DND-41 (cell line): ENCODE data around the gene ZNF512B.
"Not testable (repeated sequence)": the region's sequence is repeated elsewhere in the genome, so short reads cannot be mapped to it uniquely, and the experiment has no call there.

Source experiments
- ATAC-seq: fragments of 200-7000 bp; cut with Tn5 transposase; 3 replicates; pipeline ENCODE4 v1.9.1; 2021; ENCODE audit warnings: low read depth; ENCODE audit not compliant: insufficient read depth
- DNase-seq: peaks from one replicate; pipeline ENCODE4 v3.0.0-alpha.2; 2020
- H2AFZ ChIP-seq: 2 replicates; pipeline ENCODE4 v1.6.0; 2012; ENCODE audit warnings: low read depth, low read length
- H3K27ac ChIP-seq: 2 replicates; pipeline ENCODE4 v1.5.1; 2012; ENCODE audit warnings: low read length, inconsistent platforms
- H3K27me3 ChIP-seq: fragments of 200-600 bp; sonication (generic); 2 replicates; pipeline ENCODE4 v1.6.0; 2012; ENCODE audit warnings: low read length, mild to moderate bottlenecking, inconsistent platforms; ENCODE audit not compliant: insufficient read depth, poor library complexity
- H3K36me3 ChIP-seq: 2 replicates; pipeline ENCODE4 v1.5.1; 2012; ENCODE audit warnings: low read length, inconsistent platforms; ENCODE audit not compliant: insufficient read depth
- H3K4me1 ChIP-seq: 2 replicates; pipeline ENCODE4 v1.5.1; 2012; ENCODE audit warnings: mild to moderate bottlenecking, low read length; ENCODE audit not compliant: insufficient read depth
- H3K4me2 ChIP-seq: 2 replicates; pipeline ENCODE4 v1.6.0; 2012; ENCODE audit warnings: mild to moderate bottlenecking, moderate library complexity, low read length, inconsistent platforms; ENCODE audit not compliant: insufficient read depth
- H3K4me3 ChIP-seq, 2 experiments: fragments of 200-600 bp in 1 of 2; shearing (Covaris generic) in 1 of 2; 2 replicates each; pipeline ENCODE4 v1.5.1; 2012 to 2016; ENCODE audit warnings: inconsistent platforms in 2 of 2, low read length in 2 of 2, mild to moderate bottlenecking in 2 of 2, low read depth in 1 of 2, moderate library complexity in 1 of 2
- H3K79me2 ChIP-seq: 2 replicates; pipeline ENCODE4 v1.6.0; 2012; ENCODE audit warnings: low read length, inconsistent platforms; ENCODE audit not compliant: insufficient read depth
- H3K9ac ChIP-seq: 2 replicates; pipeline ENCODE4 v1.6.0; 2012; ENCODE audit warnings: low read depth, mild to moderate bottlenecking, inconsistent platforms, low read length, moderate library complexity
- H3K9me3 ChIP-seq: 2 replicates; pipeline ENCODE4 v1.5.1; 2012; ENCODE audit warnings: low read length, moderate library complexity, mild to moderate bottlenecking, inconsistent platforms; ENCODE audit not compliant: insufficient read depth, severe bottlenecking
- H4K20me1 ChIP-seq: 2 replicates; pipeline ENCODE4 v1.6.0; 2012; ENCODE audit warnings: low read length; ENCODE audit not compliant: insufficient read depth
- EZH2 ChIP-seq: IDR thresholded peaks from 3 replicates; pipeline ENCODE4 v1.6.1; 2012; ENCODE audit warnings: borderline replicate concordance, low read depth, mild to moderate bottlenecking, moderate library complexity, low read length, inconsistent platforms; ENCODE audit not compliant: severe bottlenecking
- TF ChIP-seq, protein P1 (sequence below): IDR thresholded peaks from 2 replicates; pipeline ENCODE4 v1.5.1; 2012; ENCODE audit warnings: borderline replicate concordance, low read length, moderate library complexity, mild to moderate bottlenecking; ENCODE audit not compliant: poor library complexity, severe bottlenecking; ENCODE audit errors: extremely low read depth

ZNF512B gene

DNA sequence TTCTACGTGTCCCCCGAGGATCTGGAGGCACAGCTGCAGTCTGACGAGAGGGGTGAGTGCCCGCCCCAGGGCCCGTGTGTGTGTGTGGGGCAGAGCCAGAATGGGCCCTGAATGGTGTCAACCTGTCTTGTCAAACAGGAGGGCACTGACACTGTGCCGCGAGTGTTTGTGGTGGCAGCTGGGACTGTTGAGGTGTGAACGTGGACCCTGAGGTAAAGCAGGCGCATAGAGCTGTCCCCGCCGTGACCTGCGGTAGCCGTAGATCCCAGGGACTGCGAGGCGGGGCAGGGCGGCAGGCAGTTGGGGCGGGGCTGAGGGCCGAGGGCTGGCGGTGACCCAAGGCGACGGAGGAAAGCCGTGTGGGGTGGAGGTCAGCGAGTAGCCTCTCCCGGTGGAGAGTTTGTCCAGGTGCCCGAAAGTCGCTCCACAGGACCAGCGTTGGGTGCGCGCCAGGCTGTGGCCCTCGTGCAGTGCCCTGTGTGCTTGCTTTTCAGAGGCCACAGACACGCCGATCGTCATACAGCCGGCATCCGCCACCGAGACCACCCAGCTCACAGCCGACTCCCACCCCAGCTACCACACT, 38.7 kb downstream of the ZNF512B start:
- no peak overlapping the region for H3K4me2 ChIP-seq
- no peak overlapping the region for H2AFZ ChIP-seq
- no peak overlapping the region for H3K9ac ChIP-seq
- H4K20me1 ChIP-seq: peaks cover 69% of the 10 kb centered on the region
- H3K27me3 ChIP-seq: no peaks in the 10 kb centered on the region
- no peaks in the 10 kb centered on the region for H3K9me3 ChIP-seq
- DNase-seq: no peak
- H3K4me1 ChIP-seq: no peaks in the 10 kb centered on the region
- no peak overlapping the region for H3K4me3 ChIP-seq
- H3K79me2 ChIP-seq: peaks cover 41% of the 10 kb centered on the region
- ATAC-seq: no peak
- TF ChIP-seq EZH2: no peak
- TF ChIP-seq, protein P1, sequence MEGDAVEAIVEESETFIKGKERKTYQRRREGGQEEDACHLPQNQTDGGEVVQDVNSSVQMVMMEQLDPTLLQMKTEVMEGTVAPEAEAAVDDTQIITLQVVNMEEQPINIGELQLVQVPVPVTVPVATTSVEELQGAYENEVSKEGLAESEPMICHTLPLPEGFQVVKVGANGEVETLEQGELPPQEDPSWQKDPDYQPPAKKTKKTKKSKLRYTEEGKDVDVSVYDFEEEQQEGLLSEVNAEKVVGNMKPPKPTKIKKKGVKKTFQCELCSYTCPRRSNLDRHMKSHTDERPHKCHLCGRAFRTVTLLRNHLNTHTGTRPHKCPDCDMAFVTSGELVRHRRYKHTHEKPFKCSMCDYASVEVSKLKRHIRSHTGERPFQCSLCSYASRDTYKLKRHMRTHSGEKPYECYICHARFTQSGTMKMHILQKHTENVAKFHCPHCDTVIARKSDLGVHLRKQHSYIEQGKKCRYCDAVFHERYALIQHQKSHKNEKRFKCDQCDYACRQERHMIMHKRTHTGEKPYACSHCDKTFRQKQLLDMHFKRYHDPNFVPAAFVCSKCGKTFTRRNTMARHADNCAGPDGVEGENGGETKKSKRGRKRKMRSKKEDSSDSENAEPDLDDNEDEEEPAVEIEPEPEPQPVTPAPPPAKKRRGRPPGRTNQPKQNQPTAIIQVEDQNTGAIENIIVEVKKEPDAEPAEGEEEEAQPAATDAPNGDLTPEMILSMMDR: no peak
- no peak overlapping the region for H3K27ac ChIP-seq
- peaks cover 95% of the 10 kb centered on the region for H3K36me3 ChIP-seq

DNA sequence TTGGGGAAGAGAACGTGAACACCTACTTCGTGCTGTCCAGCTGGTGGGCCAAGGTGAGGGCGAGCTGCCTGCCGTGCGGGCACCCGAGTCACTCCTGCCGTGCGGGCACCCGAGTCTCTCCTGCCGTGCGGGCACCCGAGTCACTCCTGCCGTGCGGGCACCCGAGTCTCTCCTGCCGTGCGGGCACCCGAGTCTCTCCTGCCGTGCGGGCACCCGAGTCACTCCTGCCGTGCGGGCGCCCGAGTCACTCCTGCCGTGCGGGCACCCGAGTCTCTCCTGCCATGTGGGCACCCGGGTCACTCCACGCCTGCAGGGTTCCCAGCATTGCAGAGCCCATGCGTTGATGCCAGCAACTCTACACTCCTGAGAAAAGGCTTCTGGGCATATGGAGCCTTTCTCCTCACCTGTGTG, 40.3 kb downstream of the ZNF512B start:
- not testable (repeated sequence) for H3K4me1 ChIP-seq, H3K4me2 ChIP-seq, H3K9ac ChIP-seq, H3K27ac ChIP-seq, H3K4me3 ChIP-seq, H3K27me3 ChIP-seq, H2AFZ ChIP-seq, ATAC-seq, H3K9me3 ChIP-seq, DNase-seq
- Histone ChIP-seq H3K79me2 (peaks cover 42% of the 10 kb centered on the region), H4K20me1 (peaks cover 70% of the 10 kb centered on the region), H3K36me3 (peaks cover 80% of the 10 kb centered on the region)

DNA sequence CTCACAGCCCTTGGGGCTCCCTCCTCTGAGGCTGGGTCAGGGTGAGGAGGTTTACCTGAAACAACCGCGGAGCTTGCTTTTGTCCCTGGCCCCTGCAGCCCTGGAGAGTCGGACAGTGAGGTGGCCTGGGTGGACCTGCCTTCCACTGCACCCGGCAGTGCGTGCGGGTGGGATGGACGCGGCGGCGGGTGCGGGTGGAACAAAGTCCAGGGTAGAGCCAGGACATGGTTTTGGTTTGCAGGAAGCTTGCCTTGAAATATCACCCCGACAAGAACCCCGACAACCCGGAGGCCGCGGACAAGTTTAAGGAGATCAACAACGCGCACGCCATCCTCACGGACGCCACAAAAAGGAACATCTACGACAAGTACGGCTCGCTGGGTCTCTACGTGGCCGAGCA, 40.7 kb downstream of the ZNF512B start:
- no peaks in the 10 kb centered on the region for H3K9me3 ChIP-seq
- DNase-seq (no peak), ATAC-seq (no peak)
- no peak overlapping the region for H2AFZ ChIP-seq
- H4K20me1 ChIP-seq: peaks cover 70% of the 10 kb centered on the region
- no peak overlapping the region for H3K9ac ChIP-seq
- no peaks in the 10 kb centered on the region for H3K4me1 ChIP-seq
- H3K4me3 ChIP-seq: no peak overlapping the region
- no peak overlapping the region for H3K27ac ChIP-seq
- H3K36me3 ChIP-seq: peaks cover 76% of the 10 kb centered on the region
- no peak overlapping the region for H3K4me2 ChIP-seq
- peaks cover 46% of the 10 kb centered on the region for H3K79me2 ChIP-seq
- no peaks in the 10 kb centered on the region for H3K27me3 ChIP-seq
- no peak for TF ChIP-seq EZH2
- TF ChIP-seq, protein P1: no peak

DNA sequence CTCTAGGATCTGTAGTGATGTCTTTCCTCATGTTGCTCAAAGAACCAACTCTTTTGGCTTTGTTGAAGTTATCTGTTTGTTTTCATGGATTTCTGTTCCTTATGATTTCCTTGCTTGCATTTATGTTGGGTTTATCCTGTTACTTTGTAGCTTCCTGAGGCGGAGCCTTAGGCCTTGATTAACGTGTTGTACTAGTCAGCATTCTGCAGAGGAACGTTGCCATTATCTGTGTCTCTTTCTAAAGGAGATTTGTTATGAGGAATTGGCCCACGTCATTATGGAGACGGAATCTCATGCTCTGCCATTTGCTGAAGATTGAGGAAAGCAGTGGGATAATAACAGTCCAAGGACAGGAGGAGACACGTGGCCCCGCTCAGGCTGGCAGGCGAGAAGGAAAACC, 43.4 kb downstream of the ZNF512B start:
- H3K27ac ChIP-seq: no peak overlapping the region
- DNase-seq (no peak), ATAC-seq (no peak)
- H3K4me3 ChIP-seq: no peak overlapping the region
- no peaks in the 10 kb centered on the region for H3K9me3 ChIP-seq
- peaks cover 60% of the 10 kb centered on the region for H4K20me1 ChIP-seq
- H3K4me2 ChIP-seq: no peak overlapping the region
- H3K27me3 ChIP-seq: no peaks in the 10 kb centered on the region
- TF ChIP-seq, protein P1: no peak
- no peak for TF ChIP-seq EZH2
- H3K4me1 ChIP-seq: no peaks in the 10 kb centered on the region; the same call in 1 of the 2 replicates
- no peak overlapping the region for H2AFZ ChIP-seq
- H3K79me2 ChIP-seq: peaks cover 63% of the 10 kb centered on the region
- H3K9ac ChIP-seq: no peak overlapping the region
- H3K36me3 ChIP-seq: peaks cover 59% of the 10 kb centered on the region
